PC-3 (cell line): Measurements from ENCODE around the gene CAMK1D. TPM values are rescaled to one million over a fixed set of nuclear protein-coding genes. Genes with fewer than 3 reads are reported as not detected.

ENCODE experiments used
- ATAC-seq: fragments of 200-7000 bp; cut with Tn5 transposase; 2 replicates; pipeline ENCODE4 v1.9.1; 2020; ENCODE audit warnings: mild to moderate bottlenecking, moderate library complexity
- BruUV-seq: library from RNA; stranded (reverse); fragments of 400-500 nt; replicated peaks from 2 replicates; lab custom pipeline; 2021; lab: Mats Ljungman, UMichigan
- CTCF ChIA-PET: fragments of 300-600 bp; sonication (Branson Sonifier 250); formaldehyde crosslinking; loops from one replicate; lab custom pipeline; 2022; ENCODE audit warnings: antibody characterized with exemption; lab: Charles Lee
- POLR2A ChIA-PET: fragments of 300-600 bp; sonication (Branson Sonifier 250); formaldehyde crosslinking; loops from one replicate; lab custom pipeline; 2022; ENCODE audit warnings: antibody characterized with exemption; ENCODE audit not compliant: unreplicated experiment; lab: Charles Lee
- DNase-seq: peaks from one replicate; pipeline ENCODE4 v3.0.0-alpha.2; 2015
- H2AFZ ChIP-seq: fragments of 300-600 bp; sonication (generic); 2 replicates; pipeline ENCODE4 v1.6.0; 2016; ENCODE audit warnings: antibody characterized with exemption, low read length
- H3F3A ChIP-seq: fragments of 300-600 bp; sonication (generic); one replicate; pipeline ENCODE4 v1.6.0; 2017; ENCODE audit warnings: antibody characterized with exemption, low read length, control low read depth, mild to moderate bottlenecking; ENCODE audit not compliant: unreplicated experiment
- H3K27ac ChIP-seq: fragments of 300-600 bp; sonication (generic); 2 replicates; pipeline ENCODE4 v1.5.1; 2016; ENCODE audit warnings: mild to moderate bottlenecking, low read length
- H3K27me3 ChIP-seq: fragments of 300-600 bp; sonication (generic); 2 replicates; pipeline ENCODE4 v1.6.1; 2016; ENCODE audit warnings: low read length, mixed read lengths
- H3K36me3 ChIP-seq: fragments of 300-600 bp; sonication (generic); 2 replicates; pipeline ENCODE4 v1.6.1; 2016; ENCODE audit warnings: low read depth, mixed run types, low read length, mixed read lengths
- H3K4me1 ChIP-seq: fragments of 300-600 bp; sonication (generic); 2 replicates; pipeline ENCODE4 v1.5.1; 2016; ENCODE audit warnings: low read length; ENCODE audit not compliant: insufficient read depth
- H3K4me2 ChIP-seq: fragments of 300-600 bp; sonication (generic); 2 replicates; pipeline ENCODE4 v1.6.0; 2016; ENCODE audit warnings: low read length
- H3K4me3 ChIP-seq: fragments of 300-600 bp; sonication (generic); 2 replicates; pipeline ENCODE4 v1.5.1; 2016; ENCODE audit warnings: mild to moderate bottlenecking, low read length, mixed read lengths
- H3K79me2 ChIP-seq: fragments of 300-600 bp; sonication (generic); 2 replicates; pipeline ENCODE4 v1.6.1; 2017; ENCODE audit warnings: low read length, mixed read lengths
- H3K9ac ChIP-seq: fragments of 300-600 bp; sonication (generic); 2 replicates; pipeline ENCODE4 v1.6.0; 2016; ENCODE audit warnings: mild to moderate bottlenecking, low read length
- H3K9me2 ChIP-seq: fragments of 300-600 bp; sonication (generic); replicated peaks from 2 replicates; pipeline ENCODE4 v1.6.1; 2016; ENCODE audit warnings: mixed run types, low read length, mixed read lengths
- H3K9me3 ChIP-seq: fragments of 300-600 bp; sonication (generic); 2 replicates; pipeline ENCODE4 v1.6.1; 2016; ENCODE audit warnings: low read length, mixed read lengths
- H4K20me1 ChIP-seq: fragments of 300-600 bp; sonication (generic); 2 replicates; pipeline ENCODE4 v1.6.1; 2016; ENCODE audit warnings: low read length, mixed read lengths
- EZH2 ChIP-seq: fragments of 300-600 bp; sonication (generic); IDR thresholded peaks from one replicate; pipeline ENCODE4 v1.6.1; 2017; ENCODE audit warnings: antibody characterized with exemption, mild to moderate bottlenecking, low read length; ENCODE audit not compliant: unreplicated experiment
- EZH2phosphoT487 ChIP-seq: fragments of 300-600 bp; sonication (generic); IDR thresholded peaks from 2 replicates; pipeline ENCODE4 v1.6.1; 2018; ENCODE audit warnings: mild to moderate bottlenecking, antibody characterized with exemption, low read length, borderline replicate concordance
- intact Hi-C: fragments of 100-400 bp; cut with micrococcal nuclease; formaldehyde crosslinking; loops from 2 replicates; pipeline ENCODE4 v1.9.0; 2023
- total RNA-seq: library from RNA; depleted of rRNA; stranded (reverse); fragments of >200 nt; gene quantifications from 2 replicates; pipeline ENCODE4 v1.2.3, GENCODE V29; 2014
- TF ChIP-seq, protein P1 (sequence below): fragments of 300-600 bp; sonication (generic); conservative IDR thresholded peaks from 2 replicates; pipeline ENCODE4 v1.5.1; 2017; ENCODE audit warnings: antibody characterized with exemption, low read depth, mild to moderate bottlenecking, low read length

Gene CAMK1D
- total RNA-seq, 1 experiment from 2014 or later, result 1.3 TPM

DNA sequence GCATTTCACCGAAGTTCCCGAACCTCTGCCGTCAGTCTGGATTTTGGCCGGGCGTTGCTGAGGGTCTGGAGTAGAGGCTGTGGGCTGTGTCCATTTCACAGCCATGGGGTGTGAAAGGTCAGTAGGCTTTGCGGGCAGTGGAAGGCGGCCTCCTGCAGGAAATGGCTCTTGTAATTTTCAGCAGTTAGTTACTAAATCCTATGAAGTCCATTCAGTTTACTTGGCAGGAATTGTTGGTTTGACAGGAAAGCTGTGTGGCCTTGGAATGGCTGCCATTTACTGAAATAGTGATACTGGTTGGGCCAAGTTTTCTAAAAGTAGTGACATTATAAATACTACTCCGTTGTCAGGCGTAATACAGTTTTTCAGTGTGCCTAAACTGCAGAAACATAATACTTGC, 348.4 kb downstream of the CAMK1D start:
- H3K27ac ChIP-seq, result no peak overlapping the region
- H3K4me3 ChIP-seq, result no peak overlapping the region
- H3K9me2 ChIP-seq, result no peaks in the 10 kb centered on the region
- H3K4me1 ChIP-seq, result peaks cover 12% of the 10 kb centered on the region
- no peak overlapping the region for H2AFZ ChIP-seq
- H3F3A ChIP-seq, result no peaks in the 10 kb centered on the region
- intact Hi-C loops, result no loop called here
- no peaks in the 10 kb centered on the region for H3K9me3 ChIP-seq
- H4K20me1 ChIP-seq, result no peaks in the 10 kb centered on the region
- H3K9ac ChIP-seq, result no peak overlapping the region
- no TSS peak for BruUV-seq
- DNase-seq, result no peak
- no peak overlapping the region for H3K4me2 ChIP-seq
- ATAC-seq, result no peak
- no peaks in the 10 kb centered on the region for H3K27me3 ChIP-seq
- TF ChIP-seq, protein P1, sequence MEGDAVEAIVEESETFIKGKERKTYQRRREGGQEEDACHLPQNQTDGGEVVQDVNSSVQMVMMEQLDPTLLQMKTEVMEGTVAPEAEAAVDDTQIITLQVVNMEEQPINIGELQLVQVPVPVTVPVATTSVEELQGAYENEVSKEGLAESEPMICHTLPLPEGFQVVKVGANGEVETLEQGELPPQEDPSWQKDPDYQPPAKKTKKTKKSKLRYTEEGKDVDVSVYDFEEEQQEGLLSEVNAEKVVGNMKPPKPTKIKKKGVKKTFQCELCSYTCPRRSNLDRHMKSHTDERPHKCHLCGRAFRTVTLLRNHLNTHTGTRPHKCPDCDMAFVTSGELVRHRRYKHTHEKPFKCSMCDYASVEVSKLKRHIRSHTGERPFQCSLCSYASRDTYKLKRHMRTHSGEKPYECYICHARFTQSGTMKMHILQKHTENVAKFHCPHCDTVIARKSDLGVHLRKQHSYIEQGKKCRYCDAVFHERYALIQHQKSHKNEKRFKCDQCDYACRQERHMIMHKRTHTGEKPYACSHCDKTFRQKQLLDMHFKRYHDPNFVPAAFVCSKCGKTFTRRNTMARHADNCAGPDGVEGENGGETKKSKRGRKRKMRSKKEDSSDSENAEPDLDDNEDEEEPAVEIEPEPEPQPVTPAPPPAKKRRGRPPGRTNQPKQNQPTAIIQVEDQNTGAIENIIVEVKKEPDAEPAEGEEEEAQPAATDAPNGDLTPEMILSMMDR, result no peak
- CTCF ChIA-PET, result no interaction called here
- H3K36me3 ChIP-seq, result no peaks in the 10 kb centered on the region
- POLR2A ChIA-PET, result no interaction called here
- H3K79me2 ChIP-seq, result no peaks in the 10 kb centered on the region

DNA sequence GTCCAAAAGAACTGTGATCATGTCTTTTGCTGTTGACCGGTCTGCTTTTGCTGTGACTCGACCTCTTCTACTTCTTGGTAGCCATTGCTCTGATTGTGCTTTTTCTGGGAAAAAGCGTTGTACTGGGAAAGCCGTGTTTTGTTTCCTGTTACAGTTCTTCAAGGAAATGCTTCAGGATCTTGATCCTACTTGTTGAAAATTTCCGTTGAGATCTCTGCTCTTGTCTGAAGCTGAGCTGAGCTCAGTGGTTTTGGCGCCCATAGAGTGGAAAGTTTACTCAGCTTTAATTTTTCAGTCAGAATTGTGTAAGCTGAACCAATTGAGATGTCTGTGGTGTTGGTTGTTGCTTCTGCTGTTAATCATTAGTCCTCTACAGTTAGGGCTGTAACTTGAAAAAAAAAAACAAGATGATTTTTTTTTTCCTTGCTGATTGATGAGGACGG, 349.9 kb downstream of the CAMK1D start:
- TF ChIP-seq, protein P1, result no peak
- TF ChIP-seq EZH2 (no peak), EZH2phosphoT487 (no peak)
- Histone ChIP-seq H4K20me1 (no peaks in the 10 kb centered on the region), H3K27ac (no peak overlapping the region), H3K79me2 (no peaks in the 10 kb centered on the region), H3K4me3 (no peak overlapping the region), H2AFZ (no peak overlapping the region), H3K36me3 (no peaks in the 10 kb centered on the region), H3K4me2 (no peak overlapping the region), H3K9me2 (no peaks in the 10 kb centered on the region), H3K4me1 (peaks cover 26% of the 10 kb centered on the region), H3F3A (no peaks in the 10 kb centered on the region), H3K9me3 (no peaks in the 10 kb centered on the region), H3K27me3 (no peaks in the 10 kb centered on the region), H3K9ac (no peak overlapping the region)
- POLR2A ChIA-PET, result no interaction called here
- no TSS peak for BruUV-seq
- CTCF ChIA-PET, result no interaction called here
- intact Hi-C loops, result no loop called here
- DNase-seq (no peak), ATAC-seq (no peak)

DNA sequence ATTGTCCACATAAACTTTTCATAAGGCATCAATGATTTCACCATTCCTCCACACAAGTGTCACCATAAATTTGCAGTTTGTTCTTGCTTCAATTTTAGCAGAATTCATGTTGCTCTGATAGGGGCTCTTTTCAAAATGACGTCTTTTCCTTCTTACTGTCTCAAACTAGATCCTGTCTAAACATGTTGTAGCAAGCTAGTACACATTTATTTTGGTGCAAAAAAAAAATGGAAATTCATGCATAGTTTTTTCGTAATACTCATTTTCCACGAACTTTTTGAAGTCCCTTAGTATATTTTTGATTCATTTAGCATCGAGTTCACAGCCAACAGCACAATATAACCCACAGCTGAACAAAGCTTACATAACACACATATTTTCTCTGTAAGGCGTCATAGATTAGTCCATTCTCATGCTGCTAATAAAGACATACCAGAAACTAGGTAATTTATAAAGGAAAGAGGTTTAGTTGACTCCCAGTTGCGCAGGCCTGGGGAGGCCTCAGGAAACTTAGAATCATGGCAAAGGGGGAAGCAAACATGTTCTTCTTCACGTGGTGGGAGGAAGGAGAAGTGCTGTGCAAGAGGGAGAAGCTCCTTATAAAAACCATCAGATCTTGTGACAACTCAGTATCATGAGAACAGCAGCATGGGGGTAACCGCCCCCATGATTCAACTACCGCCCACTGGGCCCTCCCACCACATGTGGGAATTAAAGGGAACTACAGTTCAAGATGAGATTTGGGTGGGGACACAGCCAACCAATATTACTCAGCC, 350.6 kb downstream of the CAMK1D start:
- Histone ChIP-seq H3K4me3 (no peak overlapping the region), H2AFZ (no peak overlapping the region), H3K9me2 (no peaks in the 10 kb centered on the region), H4K20me1 (no peaks in the 10 kb centered on the region), H3K36me3 (no peaks in the 10 kb centered on the region), H3K4me1 (peaks cover 31% of the 10 kb centered on the region), H3K9me3 (no peaks in the 10 kb centered on the region), H3K79me2 (no peaks in the 10 kb centered on the region), H3K27ac (no peak overlapping the region), H3K9ac (no peak overlapping the region), H3K4me2 (no peak overlapping the region), H3K27me3 (no peaks in the 10 kb centered on the region), H3F3A (no peaks in the 10 kb centered on the region)
- no peak for TF ChIP-seq EZH2
- no peak for TF ChIP-seq EZH2phosphoT487
- TF ChIP-seq, protein P1, result no peak
- no peak for ATAC-seq
- intact Hi-C loops, result no loop called here
- CTCF ChIA-PET, result no interaction called here
- DNase-seq, result no peak
- POLR2A ChIA-PET, result no interaction called here
- BruUV-seq, result no TSS peak
